ENCODE results near the gene EPB41L4A.
"Not testable (repeated sequence)": the region's sequence is repeated elsewhere in the genome, so short reads cannot be mapped to it uniquely, and the experiment has no call there.

The EPB41L4A gene

GRCh38 chr5:112401924-112402323 is 17.2 kb downstream of the EPB41L4A start:
- DNase-seq (ENCODE audit: low read depth), result no peak

- no peak for DNase-seq (ENCODE audit: low read depth)
Measured at GRCh38 chr5:112397690-112398089, 21.4 kb downstream of the EPB41L4A start.

GRCh38 chr5:112396430-112396829 is 22.6 kb downstream of the EPB41L4A start:
- DNase-seq (ENCODE audit: low read depth), result no peak

GRCh38 chr5:112395299-112395698 is 23.8 kb downstream of the EPB41L4A start:
- DNase-seq (ENCODE audit: low read depth), result not testable (repeated sequence)

- DNase-seq (ENCODE audit: low read depth), result no peak
Measured at GRCh38 chr5:112390327-112390726, 28.8 kb downstream of the EPB41L4A start.

- DNase-seq (ENCODE audit: low read depth), result no peak
Measured at GRCh38 chr5:112388739-112389138, 30.3 kb downstream of the EPB41L4A start.

- no peak for DNase-seq (ENCODE audit: low read depth)
Measured at GRCh38 chr5:112388074-112388473, 31.0 kb downstream of the EPB41L4A start.

GRCh38 chr5:112386766-112387165 is 32.3 kb downstream of the EPB41L4A start:
- no peak for DNase-seq (ENCODE audit: low read depth)

GRCh38 chr5:112385969-112386368 is 33.1 kb downstream of the EPB41L4A start:
- DNase-seq (ENCODE audit: low read depth), result no peak

- no peak for DNase-seq (ENCODE audit: low read depth)
Measured at GRCh38 chr5:112385566-112385965, 33.5 kb downstream of the EPB41L4A start.

- DNase-seq (ENCODE audit: low read depth), result no peak
Measured at GRCh38 chr5:112384523-112384922, 34.6 kb downstream of the EPB41L4A start.

- no peak for DNase-seq (ENCODE audit: low read depth)
Measured at GRCh38 chr5:112382886-112383285, 36.2 kb downstream of the EPB41L4A start.

GRCh38 chr5:112381521-112381920 is 37.6 kb downstream of the EPB41L4A start:
- DNase-seq (ENCODE audit: low read depth), result no peak

- no peak for DNase-seq (ENCODE audit: low read depth)
Measured at GRCh38 chr5:112379542-112380325, 39.3 kb downstream of the EPB41L4A start.

- no peak for DNase-seq (ENCODE audit: low read depth)
Measured at GRCh38 chr5:112374818-112375217, 44.3 kb downstream of the EPB41L4A start.

GRCh38 chr5:112374356-112374755 is 44.7 kb downstream of the EPB41L4A start:
- no peak for DNase-seq (ENCODE audit: low read depth)

- no peak for DNase-seq (ENCODE audit: low read depth)
Measured at GRCh38 chr5:112373885-112374284, 45.2 kb downstream of the EPB41L4A start.

GRCh38 chr5:112372543-112372942 is 46.5 kb downstream of the EPB41L4A start:
- no peak for DNase-seq (ENCODE audit: low read depth)

- no peak for DNase-seq (ENCODE audit: low read depth)
Measured at GRCh38 chr5:112371067-112371466, 48.0 kb downstream of the EPB41L4A start.

- no peak for DNase-seq (ENCODE audit: low read depth)
Measured at GRCh38 chr5:112367400-112367799, 51.7 kb downstream of the EPB41L4A start.

GRCh38 chr5:112366987-112367386 is 52.1 kb downstream of the EPB41L4A start:
- no peak for DNase-seq (ENCODE audit: low read depth)

- not testable (repeated sequence) for DNase-seq (ENCODE audit: low read depth)
Measured at GRCh38 chr5:112360740-112361139, 58.3 kb downstream of the EPB41L4A start.

GRCh38 chr5:112356178-112356956 is 62.7 kb downstream of the EPB41L4A start:
- DNase-seq (ENCODE audit: low read depth), result no peak

Measured in stromal cell of bone marrow (primary cell).